ENCODE data around the gene THSD8.
"Not testable (repeated sequence)": the region's sequence is repeated elsewhere in the genome, so short reads cannot be mapped to it uniquely, and the experiment has no call there.

Gene THSD8

DNA sequence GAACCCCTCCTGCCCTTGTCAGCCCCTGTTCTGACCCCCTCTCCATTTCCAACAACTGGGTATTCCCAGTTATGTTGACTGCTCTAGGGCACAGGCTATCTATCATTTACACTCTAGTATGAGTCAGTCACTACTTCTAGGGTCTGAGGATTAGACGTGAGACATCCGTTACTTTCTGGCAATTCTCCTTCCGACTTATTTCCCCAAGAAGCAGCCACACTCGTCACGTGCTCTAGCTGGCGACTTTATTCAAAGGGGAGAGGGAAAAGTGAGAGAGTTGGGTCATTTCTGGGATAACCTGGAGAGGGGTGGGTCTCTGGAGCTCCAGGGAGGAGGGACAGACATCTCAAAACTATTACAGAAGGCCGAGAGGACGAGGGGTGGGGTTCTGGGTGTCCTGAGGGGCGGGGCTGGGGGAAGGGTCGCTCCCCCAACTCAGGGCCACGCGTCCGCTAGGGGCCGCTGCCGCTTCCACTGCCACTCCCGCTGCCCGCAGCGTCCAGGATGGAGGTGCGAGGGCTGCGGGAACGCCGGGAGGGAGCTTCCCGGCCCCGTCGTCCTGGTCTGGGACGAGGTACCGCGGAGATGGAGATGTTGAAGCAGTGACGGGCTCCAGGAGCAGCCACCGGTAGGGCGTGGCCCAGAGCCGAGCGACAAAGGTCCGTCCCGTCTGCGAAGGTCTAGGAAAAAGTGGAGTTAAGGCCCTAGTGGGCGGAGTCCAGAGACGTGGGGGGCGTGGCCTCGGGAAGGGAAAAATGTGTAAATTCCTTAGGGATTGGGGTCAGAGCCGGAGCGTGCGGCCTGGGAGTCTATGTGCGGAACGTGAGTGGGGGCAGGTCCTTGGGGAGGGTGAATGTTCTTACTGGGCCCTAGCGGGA lies 23.6 kb downstream of the THSD8 start:
- DNase-seq (ENCODE audit: low read depth) = no peak

DNA sequence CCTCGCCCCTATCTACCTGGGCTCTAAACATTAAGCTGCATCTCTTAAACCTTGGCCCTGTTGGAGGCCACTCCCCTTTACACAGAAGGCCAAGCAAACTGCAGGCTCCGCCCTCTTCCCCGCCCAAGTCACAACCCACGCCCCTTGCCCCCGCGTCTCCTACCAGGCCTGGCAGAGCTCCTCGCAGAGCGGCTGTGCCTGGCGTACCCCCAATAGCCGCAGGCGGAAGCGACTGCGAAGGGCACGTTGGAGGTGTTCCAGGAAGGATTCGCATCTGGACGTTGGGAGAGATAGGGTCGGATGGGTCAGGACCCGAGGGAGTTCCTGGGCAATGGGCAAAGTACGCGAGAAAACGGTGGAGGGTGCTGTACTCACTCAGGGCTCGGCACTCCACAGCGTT lies 26.6 kb downstream of the THSD8 start:
- no peak for DNase-seq (ENCODE audit: low read depth)

DNA sequence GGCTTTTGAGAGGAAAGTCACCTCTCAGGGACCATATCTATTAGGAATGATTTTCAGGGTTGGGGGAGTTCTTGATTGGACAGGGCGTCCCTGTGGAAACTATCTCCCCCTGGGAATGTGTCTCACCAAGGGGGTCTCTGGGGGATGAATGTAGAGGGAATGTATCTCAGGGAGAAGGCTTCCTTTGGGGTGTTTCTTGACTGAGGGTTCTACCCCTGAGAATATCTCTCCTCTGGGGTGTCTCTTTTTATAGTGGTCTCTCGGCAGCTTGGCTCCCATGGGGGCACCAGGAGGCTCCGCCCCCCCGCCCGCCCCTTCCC lies 31.5 kb downstream of the THSD8 start:
- no peak for DNase-seq (ENCODE audit: low read depth)

DNA sequence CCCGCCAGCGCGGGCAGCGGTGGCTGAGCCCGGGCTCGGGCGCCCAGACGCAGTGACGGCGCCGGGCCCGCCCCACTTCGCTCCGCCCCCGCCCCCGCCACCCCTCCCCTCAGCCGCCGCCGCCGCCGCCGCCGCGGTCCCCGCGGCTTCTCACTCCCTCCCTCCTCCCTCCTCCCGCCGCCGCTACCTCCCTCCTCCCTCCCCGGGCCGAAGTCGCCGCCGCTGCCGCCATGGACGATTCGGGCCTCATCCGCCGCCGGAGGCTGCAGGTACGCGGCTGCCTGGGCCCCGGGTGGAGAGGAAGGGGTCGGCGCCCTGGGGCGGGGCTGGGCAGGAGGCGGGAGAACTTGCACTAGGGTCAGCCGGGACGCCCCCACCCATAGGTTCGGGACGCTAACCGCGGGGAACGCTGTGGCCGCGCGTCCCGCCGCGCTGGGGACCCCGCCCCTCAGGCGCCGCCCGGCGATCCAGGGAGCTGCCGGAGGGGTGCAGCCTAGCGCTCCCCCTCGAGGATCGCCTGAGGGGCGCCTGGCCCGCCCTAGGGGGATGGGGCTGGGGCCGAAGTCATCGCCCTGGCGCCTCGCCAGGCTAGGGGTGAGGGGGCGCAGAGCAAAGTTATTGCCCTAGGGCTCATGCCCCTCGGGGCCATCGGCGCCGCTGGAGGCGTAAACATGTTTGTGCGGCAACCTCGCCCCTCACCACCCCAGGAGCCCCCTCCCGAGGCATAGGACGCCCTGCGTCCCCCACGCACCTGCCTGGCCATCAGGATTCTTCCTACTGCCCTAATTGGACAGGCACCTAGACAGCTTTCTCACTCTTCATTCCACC lies 32.1 kb downstream of the THSD8 start:
- DNase-seq (ENCODE audit: low read depth) = no peak

DNA sequence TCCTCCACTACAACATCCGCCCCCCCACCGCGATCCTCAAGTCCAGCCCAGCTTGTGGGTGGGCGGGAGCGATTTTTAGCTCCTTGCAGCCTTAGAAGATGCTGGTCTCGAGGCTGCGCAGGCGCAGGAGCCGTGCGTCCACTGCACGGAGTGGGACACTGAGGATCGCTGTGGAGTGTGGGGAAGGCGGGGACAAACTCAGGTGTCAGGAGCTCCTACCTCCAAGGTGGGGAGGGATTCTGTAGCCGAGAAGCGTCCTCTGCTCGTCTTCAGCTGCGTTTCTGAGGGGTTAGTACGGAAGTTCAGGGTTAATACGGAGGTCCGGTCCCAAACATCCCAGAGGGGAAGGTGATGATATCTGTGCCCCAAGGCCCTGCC lies 32.7 kb downstream of the THSD8 start, which contains the start of gene RTBDN:
Gene RTBDN (minus strand): TSS at position 14 of the 378 bp plus-strand sequence. CDS start 4,600 bp downstream, outside the sequence.
- no peak for DNase-seq (ENCODE audit: low read depth)

DNA sequence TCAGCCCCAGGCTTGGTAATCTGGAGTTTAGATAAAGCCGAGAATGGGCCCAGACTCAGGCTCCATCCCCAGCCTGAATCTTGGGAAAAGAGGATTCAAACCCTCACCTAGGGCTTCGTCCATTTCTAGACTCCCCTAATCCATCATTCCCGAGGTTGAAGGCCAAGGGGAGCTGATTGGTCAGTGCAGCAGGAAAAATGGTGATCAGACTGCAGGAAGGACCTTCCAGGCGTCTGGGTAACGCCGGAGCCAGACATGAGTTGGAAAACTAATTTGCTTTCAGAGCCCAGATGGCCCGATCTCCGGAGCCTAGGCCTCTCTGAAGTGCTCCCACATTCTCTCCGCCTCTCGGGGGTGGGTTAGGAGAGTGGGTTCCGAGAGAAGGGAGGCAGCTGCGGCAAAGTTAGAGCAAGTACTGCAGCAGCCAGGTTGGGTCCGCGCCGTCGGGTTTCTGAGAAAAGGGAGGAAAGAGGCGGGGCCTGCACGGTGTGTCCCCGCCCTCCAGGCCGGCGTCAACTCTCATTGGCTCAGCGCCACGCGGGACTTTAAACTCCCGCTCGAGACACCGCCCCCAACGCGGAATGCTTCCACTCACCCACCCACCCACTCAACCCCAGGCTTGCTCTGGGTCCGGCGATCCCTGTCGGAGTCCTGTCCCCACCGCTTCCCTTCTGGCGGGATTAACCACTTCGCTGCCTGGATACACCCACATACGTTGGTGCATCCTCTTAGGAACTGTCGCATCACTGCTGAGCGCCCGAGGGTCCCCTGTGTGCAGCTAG lies 33.3 kb downstream of the THSD8 start:
- no peak for DNase-seq (ENCODE audit: low read depth)

DNA sequence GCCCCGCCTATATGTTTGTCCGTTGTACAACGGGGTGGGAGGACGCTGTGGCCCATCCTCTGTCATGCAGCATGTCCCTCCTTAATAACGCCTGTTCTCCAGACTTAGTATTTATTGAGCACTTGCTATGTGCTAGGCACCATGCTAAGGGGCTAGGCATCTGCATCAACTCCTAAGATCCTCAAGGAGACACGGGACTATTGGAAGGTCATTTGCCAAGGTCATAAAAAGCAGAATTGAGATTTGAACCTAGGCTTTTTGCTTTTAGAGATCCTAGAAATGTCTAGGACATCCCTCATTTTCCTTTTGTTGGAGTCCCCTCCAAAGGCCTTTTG lies 34.6 kb downstream of the THSD8 start:
- DNase-seq (ENCODE audit: low read depth) = no peak

DNA sequence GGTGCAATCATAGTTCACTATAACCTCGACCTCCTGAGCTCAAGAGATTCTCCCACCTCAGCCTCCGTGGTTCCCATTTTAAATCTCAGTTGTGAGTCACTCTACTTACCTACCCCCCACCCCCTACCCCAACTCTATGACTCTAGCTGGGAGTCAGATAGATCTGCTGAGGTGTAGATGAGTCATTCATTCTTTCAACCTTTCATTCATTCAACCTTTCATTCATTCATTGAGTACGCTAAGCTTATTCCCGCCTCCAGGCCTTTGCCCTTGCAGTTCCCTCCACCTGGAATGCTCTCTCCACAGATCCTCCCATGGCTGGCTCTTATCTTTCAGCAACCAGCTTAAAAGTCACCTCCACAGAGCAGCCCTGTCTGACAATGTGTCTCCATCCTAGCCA lies 35.4 kb downstream of the THSD8 start:
- DNase-seq (ENCODE audit: low read depth) = no peak

DNA sequence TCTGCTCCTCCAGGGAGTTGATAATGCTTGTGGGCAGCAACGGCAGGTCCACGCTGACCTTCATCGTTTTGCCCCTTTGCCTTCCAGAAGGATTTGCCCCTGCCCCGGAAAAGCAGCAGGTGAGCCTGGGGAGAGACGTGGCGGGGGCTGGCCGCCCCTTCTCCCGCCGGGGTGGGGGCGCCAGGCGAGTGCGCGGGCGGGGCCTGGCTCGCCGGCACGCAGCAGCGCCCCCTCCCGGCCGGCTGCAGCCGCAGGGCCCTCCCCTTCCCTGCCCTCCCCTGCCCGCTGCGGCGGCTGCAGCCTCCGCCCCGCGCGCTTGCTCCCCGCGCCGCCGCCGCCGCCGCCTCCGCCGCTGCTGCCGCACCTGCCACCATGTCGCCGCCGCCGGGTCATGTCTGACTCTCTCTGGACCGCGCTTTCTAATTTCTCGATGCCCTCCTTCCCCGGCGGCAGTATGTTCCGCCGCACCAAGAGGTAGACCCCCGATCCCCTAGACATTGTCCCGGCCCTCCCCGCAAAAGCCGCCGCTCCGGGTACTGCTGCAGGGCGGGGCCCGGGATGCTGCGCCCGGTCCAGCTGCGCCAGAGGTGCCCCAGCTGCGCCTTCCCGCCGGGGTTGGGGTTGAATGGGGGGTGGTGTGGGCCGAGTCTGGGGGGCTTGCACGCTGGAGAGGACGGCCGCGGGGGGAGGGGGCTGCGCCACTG lies 36.5 kb downstream of the THSD8 start, which contains the start of gene MAST1:
Gene MAST1 (plus strand): TSS at position 334 of the 704 bp plus-strand sequence. CDS start 58 bp downstream, at position 392.
- no peak for DNase-seq (ENCODE audit: low read depth)

DNA sequence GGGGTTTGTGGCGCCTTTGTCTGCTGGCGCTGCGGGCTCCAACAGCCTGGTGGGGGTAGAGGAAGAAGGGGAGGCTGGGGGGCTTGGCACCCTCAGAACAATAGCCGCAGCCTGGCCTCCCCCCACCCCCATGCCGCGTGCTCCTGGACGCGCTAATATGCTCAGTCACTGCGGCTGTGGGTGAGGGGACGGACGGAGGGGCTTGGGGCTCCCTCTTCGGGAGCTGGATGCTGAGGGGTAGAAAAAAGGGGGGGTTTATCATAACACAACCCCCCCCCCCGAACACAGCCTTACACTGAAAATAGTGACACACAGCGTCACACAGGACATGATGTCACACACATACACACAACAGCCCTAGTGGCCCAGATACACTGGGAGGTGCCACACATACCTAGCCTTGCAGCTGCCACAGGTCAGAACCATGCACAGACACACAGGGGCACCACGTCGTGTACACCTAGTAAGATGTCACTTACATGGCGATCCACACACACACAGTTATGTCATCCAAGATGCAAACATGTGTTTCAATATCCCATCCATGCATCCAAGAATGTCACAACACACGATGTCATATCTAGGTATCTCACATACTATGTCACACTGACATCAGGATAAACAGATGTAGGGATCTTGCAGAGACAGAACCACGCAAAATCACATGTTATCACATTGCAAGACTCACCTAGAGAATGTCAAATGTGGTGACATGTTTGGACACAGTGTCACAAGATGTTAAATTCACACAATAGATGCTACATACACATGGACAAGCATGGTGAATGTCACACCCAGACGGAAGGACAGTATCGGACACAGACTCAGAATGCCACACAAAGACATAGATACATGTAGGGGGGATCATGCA lies 37.3 kb downstream of the THSD8 start:
- DNase-seq (ENCODE audit: low read depth) = no peak

DNA sequence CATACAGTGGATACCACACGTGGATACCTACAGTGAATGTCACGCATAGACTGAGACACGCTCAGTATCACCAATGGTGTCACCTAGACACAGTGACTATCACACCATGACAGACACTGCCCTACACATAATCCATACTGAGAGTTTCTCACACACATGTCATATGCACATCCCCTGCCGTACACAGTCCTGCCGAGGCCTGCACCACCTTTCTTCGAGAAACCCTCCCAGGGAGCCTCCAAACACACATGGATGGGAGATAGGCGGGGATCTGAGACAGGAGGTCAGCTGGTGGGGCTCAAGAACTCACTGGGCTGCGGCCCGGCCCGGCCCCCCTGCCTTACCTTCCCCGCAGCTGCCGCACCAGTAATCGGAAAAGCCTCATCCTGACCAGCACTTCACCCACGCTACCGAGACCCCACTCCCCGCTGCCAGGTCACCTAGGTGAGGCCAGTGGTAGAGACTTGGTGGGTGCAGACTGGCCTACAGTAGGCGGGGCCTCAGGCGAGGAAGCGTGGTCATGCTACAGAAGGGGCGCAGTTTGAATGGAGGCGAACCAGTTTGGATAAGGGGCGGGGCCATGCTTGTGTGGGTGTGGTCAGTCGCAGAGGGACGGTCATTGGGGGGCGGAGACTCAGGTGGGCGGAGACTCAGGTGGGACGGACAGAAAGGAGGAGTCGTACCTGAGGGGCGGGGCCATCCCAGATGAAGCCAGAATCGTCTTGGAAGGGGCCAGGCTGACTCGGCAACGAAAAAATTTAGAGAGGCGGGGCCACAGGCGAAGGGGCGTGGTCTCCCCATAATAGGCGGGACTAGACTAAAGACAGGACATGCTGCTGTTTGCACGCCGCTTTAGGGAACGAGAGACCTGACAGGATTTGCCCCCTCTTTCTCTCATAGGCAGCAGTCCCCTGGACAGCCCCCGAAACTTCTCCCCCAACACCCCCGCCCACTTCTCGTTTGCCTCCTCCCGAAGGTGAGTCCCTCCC lies 38.5 kb downstream of the THSD8 start:
- no peak for DNase-seq (ENCODE audit: low read depth)

DNA sequence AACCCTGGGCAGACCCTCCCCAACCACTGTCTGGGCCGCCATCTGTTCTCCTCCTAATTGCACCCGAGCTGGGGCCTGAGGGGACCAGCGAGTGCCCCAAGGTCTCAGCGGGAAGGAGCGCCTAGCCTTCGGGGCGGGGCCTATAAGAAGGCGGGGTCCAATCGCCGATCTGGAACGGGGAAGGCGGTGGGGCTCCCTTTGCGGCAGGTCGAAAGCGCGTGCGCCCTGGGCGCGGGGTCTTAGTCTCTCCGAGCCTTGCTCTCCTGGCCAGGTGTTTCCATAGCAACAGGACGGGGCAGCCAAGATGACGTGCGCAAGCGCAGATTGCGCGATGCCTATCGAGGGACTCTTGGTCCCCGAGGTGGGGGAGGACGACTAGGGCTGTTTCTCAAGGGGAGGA lies 39.2 kb downstream of the THSD8 start:
- no peak for DNase-seq (ENCODE audit: low read depth)

DNA sequence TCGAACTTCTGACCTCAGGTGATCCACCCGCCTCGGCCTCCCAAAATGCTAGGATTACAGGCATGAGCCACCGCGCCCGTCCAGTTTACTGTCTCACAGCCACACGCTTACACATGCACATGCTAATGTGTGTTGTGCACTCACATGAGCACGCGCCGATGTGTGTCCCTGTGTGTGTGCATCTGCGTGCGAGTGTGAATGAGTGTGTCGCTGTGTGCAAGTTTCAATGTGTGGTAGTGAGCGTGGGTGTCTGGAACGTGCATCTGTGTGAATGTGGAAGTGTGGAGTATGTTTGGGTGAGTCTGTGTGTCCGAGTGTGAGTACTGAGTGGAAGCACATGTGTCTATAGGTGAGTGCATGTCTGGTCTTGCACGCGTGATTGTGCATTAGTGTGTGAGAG lies 40.6 kb downstream of the THSD8 start:
- no peak for DNase-seq (ENCODE audit: low read depth)

DNA sequence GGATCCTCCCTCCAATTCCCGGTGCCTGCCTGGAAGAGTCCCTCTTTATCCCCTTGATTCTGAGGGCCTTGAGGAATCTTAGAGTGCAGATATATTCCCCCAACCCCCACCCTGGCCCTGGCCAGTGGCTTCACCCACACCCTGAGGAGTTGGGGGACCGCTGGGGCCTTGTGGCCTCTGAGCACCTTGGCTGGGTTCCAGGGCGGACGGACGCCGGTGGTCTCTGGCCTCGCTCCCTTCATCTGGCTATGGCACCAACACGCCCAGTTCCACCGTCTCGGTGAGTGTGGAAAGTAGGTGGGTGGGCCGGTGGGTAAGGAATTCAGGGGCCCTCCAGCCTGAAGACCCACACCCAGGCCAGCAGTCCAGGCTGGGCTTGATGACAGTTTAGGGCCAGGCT lies 41.5 kb downstream of the THSD8 start:
- DNase-seq (ENCODE audit: low read depth) = no peak

DNA sequence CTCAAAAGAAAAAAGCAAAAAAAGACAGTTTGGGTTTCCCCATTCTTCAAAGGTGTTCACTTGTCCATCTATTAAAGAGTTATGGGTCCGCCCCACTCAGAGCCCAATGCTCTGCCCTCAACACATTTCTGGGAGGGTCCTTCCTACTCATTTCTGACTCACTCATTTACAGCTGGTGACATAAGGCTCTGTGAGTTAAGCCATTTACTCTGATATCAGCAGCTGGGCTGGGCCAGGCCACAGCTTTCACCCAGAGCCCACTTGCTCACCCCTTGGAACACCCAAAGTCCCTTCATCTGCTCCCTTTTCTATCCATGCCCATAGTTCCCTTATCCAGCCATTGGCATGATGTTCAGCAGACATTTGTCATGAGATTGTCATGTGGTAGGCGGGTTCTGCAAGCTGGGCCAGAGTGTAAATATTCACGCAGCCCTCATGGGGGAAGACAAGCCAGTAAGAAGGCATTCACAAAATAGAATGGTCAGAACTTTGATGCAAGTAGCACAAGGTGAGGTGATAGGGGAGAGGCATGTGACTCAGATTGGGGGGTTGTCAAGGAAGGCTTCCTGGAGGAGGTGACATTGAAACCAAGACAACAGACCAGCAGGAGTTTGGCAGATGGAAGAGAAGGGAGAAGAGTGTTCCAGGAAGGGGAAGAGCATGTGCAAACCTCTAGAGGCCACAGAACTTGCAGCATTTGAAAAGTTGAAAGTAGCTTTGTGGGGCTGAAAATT lies 42.3 kb downstream of the THSD8 start:
- DNase-seq (ENCODE audit: low read depth) = no peak

DNA sequence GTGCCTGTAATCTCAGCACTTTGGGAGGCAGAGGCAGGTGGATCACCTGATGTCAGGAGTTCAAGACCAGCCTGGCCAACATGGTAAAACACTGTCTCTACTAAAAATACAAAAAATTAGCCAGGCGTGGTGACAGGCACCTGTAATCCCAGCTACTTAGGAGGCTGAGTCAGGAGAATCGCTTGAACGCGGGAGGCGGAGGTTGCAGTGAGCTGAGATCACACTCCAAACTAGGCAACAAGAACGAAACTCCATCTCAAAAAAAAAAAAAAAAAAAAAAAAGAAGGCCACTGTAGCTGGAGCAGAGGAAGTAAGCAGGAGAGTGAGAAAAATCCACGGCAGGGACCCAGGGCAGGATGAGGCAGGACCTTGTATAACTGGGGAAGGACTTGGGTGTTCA lies 44.7 kb downstream of the THSD8 start:
- DNase-seq (ENCODE audit: low read depth) = not testable (repeated sequence)

DNA sequence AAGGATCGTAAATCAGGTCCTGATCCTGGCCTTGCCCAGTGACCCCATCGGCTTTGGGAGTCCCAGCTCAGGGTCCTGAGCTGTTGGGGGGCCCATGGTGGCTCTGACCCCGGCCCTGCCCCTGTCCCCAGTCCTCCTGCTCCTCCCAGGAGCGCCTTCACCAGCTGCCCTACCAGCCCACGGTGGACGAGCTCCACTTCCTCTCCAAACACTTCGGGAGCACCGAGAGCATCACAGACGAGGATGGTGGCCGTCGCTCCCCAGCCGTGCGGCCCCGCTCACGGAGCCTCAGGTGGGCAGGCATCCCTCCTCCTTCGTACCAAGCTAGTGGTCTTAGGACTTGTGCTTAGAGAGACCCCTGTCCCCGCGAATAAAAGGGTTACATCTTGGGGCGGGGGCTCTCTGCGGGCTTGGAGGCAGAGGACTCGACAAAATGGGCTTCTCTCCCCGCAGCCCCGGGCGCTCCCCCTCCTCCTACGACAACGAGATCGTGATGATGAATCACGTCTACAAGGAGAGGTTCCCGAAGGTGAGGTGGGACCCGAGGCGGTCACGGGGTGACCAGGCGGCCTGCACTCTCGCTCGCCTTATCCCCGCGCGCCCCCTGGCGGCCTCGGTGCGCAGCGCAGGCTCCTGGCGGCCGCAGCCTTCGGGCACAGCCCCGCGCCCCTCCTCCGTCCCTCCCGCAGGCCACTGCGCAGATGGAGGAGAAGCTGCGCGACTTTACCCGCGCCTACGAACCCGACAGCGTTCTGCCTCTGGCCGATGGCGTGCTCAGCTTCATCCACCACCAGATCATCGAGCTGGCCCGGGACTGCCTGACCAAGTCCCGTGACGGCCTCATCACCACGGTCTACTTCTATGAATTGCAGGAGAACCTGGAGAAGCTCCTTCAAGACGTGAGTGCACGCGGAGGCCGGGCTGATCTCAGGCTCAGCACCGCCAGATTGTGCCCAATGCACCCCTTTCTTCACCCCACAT lies 45.6 kb downstream of the THSD8 start:
- DNase-seq (ENCODE audit: low read depth) = peak; percentile 78
